Measurements from ENCODE around the gene HACD3. TPM values are rescaled to one million over a fixed set of nuclear protein-coding genes. Genes with fewer than 3 reads are reported as not detected.
"Not testable (repeated sequence)": the region's sequence is repeated elsewhere in the genome, so short reads cannot be mapped to it uniquely, and the experiment has no call there.

Gene HACD3
- total RNA-seq, 1 experiment from 2014 or later: 133 TPM

- Histone ChIP-seq H2BK120ac (ENCODE audit: low read depth, low read length, poor library complexity, severe bottlenecking) (no peak overlapping the region), H3K4me1 (ENCODE audit: insufficient read depth, low read length) (peaks cover 2% of the 10 kb centered on the region; the same call in 1 of the 2 replicates), H4K5ac (ENCODE audit: insufficient read length, low read depth, low read length) (no peak overlapping the region), H3K4ac (ENCODE audit: low read depth, low read length) (no peak overlapping the region), H3K18ac (ENCODE audit: insufficient read length, low read depth, low read length) (no peak overlapping the region), H4K91ac (ENCODE audit: insufficient read length, low read depth, low read length) (no peak overlapping the region), H3K79me2 (ENCODE audit: insufficient read depth, low read length) (peaks cover 2% of the 10 kb centered on the region; the same call in 1 of the 2 replicates), H4K8ac (replicated peaks; ENCODE audit: insufficient read length, low read depth, low read length) (no peak overlapping the region), H2BK12ac (ENCODE audit: insufficient read length, low read depth, low read length) (no peak overlapping the region), H2AK5ac (ENCODE audit: insufficient read length, low read length) (no peak overlapping the region), H3K9me3 (ENCODE audit: control insufficient read depth, low read depth, low read length) (no peaks in the 10 kb centered on the region), H2BK20ac (ENCODE audit: low read depth, low read length, poor library complexity, severe bottlenecking) (no peak overlapping the region), H4K20me1 (ENCODE audit: control insufficient read depth, insufficient read depth, insufficient read length) (no peaks in the 10 kb centered on the region), H3K9ac (ENCODE audit: extremely low read depth, insufficient read length, low read length) (no peak overlapping the region), H3T11ph (ENCODE audit: low read length) (no peak overlapping the region), H3K23ac (ENCODE audit: insufficient read length, low read depth, low read length) (no peak overlapping the region), H2AFZ (ENCODE audit: low read length) (no peak overlapping the region), H2BK15ac (ENCODE audit: low read depth, low read length) (no peak overlapping the region), H2BK5ac (ENCODE audit: insufficient read length, low read length) (no peak overlapping the region), H3K27ac (ENCODE audit: insufficient read length, low read depth, low read length) (no peak overlapping the region), H3K79me1 (ENCODE audit: insufficient read depth, low read depth, low read length, poor library complexity, severe bottlenecking) (no peaks in the 10 kb centered on the region), H3K56ac (ENCODE audit: insufficient read length, low read depth, low read length) (no peak overlapping the region), H3K14ac (ENCODE audit: insufficient read depth, low read length) (no peak overlapping the region), H3K4me2 (ENCODE audit: insufficient read depth, insufficient read length, low read length) (no peak overlapping the region), H3K23me2 (ENCODE audit: insufficient read length, low read depth, low read length, poor library complexity, severe bottlenecking) (peaks cover 8% of the 10 kb centered on the region), H3K27me3 (ENCODE audit: insufficient read depth, low read length) (no peaks in the 10 kb centered on the region)
- no peak for TF ChIP-seq CTCF (conservative IDR thresholded peaks at IDR 0.05)
- peaks cover 0 to 1% (median 0%) of the 10 kb centered on the region in 3 experiments; a peak in 1 of 7 replicates for H3K36me3 Mint-ChIP-seq (ENCODE audit: insufficient read depth in 1 of 3, low read depth in 3 of 3)
- no peak overlapping the region for H3K4me3 Mint-ChIP-seq
- no peak overlapping the region for H3K27ac Mint-ChIP-seq
- no peaks in the 10 kb centered on the region; a peak in 1 of 5 replicates for H3K9me3 Mint-ChIP-seq
- no peaks in the 10 kb centered on the region; the same call in none of the 2 replicates for H3K27me3 Mint-ChIP-seq (ENCODE audit: low read depth)
- H3K4me1 Mint-ChIP-seq: peaks cover 16 to 21% of the 10 kb centered on the region in 2 experiments
- no CpG with 5 or more reads among the region's 6 CpGs for WGBS (ENCODE audit: extremely low coverage, insufficient read length, low lambda C conversion rate)
- no peak for DNase-seq
These were observed 82.9 kb downstream of the HACD3 start for GRCh38 chr15:65612949-65613744.

DNA sequence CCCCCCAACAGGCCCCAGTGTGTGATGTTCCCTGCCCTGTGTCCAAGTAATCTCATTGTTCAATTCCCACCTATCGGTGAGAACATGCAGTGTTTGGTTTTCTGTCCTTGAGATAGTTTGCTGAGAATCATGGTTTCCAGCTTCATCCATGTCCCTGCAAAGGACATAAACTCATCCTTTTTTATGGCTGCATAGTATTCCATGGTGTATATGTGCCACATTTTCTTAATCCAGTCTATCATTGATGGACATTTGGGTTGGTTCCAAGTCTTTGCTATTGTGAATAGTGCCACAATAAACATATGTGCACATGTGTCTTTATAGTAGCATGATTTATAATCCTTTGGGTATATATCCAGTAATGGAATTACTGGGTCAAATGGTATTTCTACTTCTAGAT, 85.6 kb downstream of the HACD3 start:
- not testable (repeated sequence) for H3K9me3 Mint-ChIP-seq; H3K79me2 ChIP-seq (ENCODE audit: insufficient read depth, low read length)
- H3K4me1 Mint-ChIP-seq: peaks cover 21 to 23% of the 10 kb centered on the region in 2 experiments

More for the DNA sequence above, 85.6 kb downstream of the HACD3 start:
- H3K18ac ChIP-seq (ENCODE audit: insufficient read length, low read depth, low read length); H4K8ac ChIP-seq (replicated peaks; ENCODE audit: insufficient read length, low read depth, low read length); H3K14ac ChIP-seq (ENCODE audit: insufficient read depth, low read length); H2BK20ac ChIP-seq (ENCODE audit: low read depth, low read length, poor library complexity, severe bottlenecking); H4K20me1 ChIP-seq (ENCODE audit: control insufficient read depth, insufficient read depth, insufficient read length); H2BK120ac ChIP-seq (ENCODE audit: low read depth, low read length, poor library complexity, severe bottlenecking); H3K27ac ChIP-seq (ENCODE audit: insufficient read length, low read depth, low read length); H2BK12ac ChIP-seq (ENCODE audit: insufficient read length, low read depth, low read length); H4K5ac ChIP-seq (ENCODE audit: insufficient read length, low read depth, low read length); H3K27me3 Mint-ChIP-seq (ENCODE audit: low read depth); H4K91ac ChIP-seq (ENCODE audit: insufficient read length, low read depth, low read length); H3K4ac ChIP-seq (ENCODE audit: low read depth, low read length); H3K23me2 ChIP-seq (ENCODE audit: insufficient read length, low read depth, low read length, poor library complexity, severe bottlenecking); H3K36me3 Mint-ChIP-seq (ENCODE audit: insufficient read depth in 1 of 3, low read depth in 3 of 3); H2BK15ac ChIP-seq (ENCODE audit: low read depth, low read length); H2AFZ ChIP-seq (ENCODE audit: low read length); H3T11ph ChIP-seq (ENCODE audit: low read length); H2AK5ac ChIP-seq (ENCODE audit: insufficient read length, low read length); H3K4me2 ChIP-seq (ENCODE audit: insufficient read depth, insufficient read length, low read length); H3K9me3 ChIP-seq (ENCODE audit: control insufficient read depth, low read depth, low read length); H3K4me1 ChIP-seq (ENCODE audit: insufficient read depth, low read length); H3K4me3 Mint-ChIP-seq; H3K27ac Mint-ChIP-seq; H3K56ac ChIP-seq (ENCODE audit: insufficient read length, low read depth, low read length); H3K9ac ChIP-seq (ENCODE audit: extremely low read depth, insufficient read length, low read length); H3K79me1 ChIP-seq (ENCODE audit: insufficient read depth, low read depth, low read length, poor library complexity, severe bottlenecking); H2BK5ac ChIP-seq (ENCODE audit: insufficient read length, low read length); H3K23ac ChIP-seq (ENCODE audit: insufficient read length, low read depth, low read length); DNase-seq; H3K27me3 ChIP-seq (ENCODE audit: insufficient read depth, low read length): not testable (repeated sequence)
- no CpG with 5 or more reads among the region's 1 CpG for WGBS (ENCODE audit: extremely low coverage, insufficient read length, low lambda C conversion rate)

Data from H9 (cell line).